Measurements from ENCODE around the gene TMBIM6.
"Not testable (repeated sequence)": the region's sequence is repeated elsewhere in the genome, so short reads cannot be mapped to it uniquely, and the experiment has no call there.

TMBIM6 gene

DNA sequence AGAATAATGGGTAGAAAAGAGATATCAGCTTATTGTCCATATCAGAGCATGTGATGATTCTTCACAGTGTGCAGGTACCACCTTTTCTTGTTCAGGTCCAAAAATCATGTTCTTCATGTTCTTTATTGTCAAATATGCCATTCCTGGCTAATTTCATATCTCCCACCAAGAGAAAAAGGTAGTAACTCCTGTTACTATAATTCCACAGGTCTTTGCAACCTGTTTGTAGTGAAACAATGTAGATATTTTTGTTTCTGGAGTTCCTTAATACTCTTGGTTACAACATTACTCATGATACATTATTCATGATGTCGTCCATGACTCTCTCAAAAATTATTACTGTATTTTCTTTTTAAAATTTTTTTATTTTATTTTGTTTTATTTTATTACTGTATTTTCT lies 11.3 kb upstream of the TMBIM6 start:
- no peak for DNase-seq (ENCODE audit: low read depth)

DNA sequence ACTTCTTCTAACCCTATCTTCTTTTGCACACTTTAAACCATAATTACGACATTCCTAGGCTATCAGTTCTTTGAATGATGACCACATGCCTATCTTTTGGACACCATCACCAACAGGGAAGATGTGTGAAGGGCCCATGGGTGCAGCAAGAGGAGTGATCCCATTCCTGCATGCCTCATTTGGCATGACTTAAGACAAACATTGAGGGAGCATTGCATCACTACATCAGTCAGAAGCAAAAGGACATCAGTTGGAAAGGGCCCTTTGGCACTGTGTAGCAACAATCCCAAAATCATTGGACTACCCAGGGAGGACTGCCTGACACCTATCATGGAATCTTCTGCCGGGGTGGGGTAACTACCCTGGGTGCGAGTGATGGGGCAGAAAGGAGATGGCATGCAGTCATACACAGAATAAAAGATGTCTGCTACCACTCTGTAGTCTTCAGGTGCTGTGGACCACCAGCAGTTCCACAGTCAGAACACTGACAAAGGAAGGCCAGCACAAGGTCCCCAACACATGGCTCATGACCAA lies 10.7 kb upstream of the TMBIM6 start:
- no peak for DNase-seq (ENCODE audit: low read depth)

DNA sequence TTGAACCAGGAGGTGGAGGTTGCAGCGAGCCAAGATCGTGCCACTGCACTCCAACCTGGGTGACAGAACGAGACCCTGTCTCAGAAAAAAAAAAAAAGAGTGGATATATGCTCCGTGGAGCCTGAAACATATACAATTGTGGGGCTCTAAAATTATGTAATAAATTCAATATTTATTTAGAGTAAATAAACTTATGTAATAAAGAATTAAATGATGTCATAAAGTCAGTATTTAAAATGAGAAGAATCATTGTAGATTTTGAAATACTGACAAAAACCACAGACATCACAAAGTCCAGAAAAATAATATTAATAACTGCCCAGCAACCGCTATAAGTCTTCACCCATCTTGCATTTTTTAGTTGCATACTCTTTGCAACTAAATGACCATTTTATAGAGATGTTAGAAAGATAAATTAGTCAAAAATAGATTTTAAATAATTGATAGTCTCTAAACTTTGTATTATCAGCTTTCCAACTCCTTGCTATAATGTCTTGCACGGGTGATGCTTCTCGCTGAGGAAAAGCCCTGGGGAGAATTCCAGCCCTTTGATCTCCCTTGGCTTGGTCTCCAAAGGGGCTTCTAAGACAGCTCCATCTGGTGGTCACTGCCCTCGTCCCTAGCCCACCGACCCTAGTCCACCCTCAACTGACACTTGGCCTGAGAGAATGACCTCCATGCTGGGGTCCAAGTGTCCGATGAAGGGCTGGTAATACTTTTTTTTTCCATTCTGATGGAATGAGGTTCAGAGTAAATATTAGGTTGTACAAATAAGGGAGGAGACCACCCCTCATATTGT lies 7.9 kb upstream of the TMBIM6 start:
- DNase-seq (ENCODE audit: low read depth) = no peak

DNA sequence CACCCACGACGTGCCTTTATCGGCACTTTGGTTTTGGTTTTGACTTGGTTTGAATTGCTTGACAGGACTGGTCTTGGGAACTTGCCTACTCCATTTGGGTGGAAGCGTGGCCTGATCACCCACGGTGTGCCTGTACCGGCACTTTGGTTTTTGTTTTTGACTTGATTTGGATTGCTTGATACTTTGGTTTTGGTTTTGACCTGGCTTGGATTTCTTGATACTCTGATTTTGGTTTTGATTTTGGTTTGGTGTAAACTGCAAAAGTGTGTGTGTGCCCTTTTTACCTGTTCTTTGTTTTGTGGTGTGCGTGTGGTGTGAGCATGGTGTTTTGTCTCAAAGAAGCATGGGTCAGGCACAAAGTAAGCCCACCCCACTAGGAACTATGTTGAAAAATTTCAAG lies 6.5 kb upstream of the TMBIM6 start:
- not testable (repeated sequence) for DNase-seq (ENCODE audit: low read depth)

DNA sequence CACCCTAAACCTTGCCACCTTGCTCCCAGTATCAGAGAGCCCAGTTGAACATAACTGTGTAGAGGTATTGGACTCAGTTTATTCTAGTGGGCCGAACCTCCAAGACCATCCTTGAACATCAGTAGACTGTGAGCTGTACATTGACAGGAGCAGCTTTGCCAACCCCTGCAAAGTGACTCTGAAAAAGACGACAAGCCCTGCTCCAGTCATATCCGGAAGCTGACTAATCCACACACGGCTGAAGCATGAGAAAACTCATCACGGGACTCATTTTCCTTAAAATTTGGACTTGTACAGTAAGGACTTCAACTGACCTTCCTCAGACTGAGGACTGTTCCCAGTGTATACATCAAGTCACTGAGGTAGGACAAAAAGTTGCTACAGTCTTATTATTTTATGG lies 2.6 kb upstream of the TMBIM6 start:
- not testable (repeated sequence) for DNase-seq (ENCODE audit: low read depth)

DNA sequence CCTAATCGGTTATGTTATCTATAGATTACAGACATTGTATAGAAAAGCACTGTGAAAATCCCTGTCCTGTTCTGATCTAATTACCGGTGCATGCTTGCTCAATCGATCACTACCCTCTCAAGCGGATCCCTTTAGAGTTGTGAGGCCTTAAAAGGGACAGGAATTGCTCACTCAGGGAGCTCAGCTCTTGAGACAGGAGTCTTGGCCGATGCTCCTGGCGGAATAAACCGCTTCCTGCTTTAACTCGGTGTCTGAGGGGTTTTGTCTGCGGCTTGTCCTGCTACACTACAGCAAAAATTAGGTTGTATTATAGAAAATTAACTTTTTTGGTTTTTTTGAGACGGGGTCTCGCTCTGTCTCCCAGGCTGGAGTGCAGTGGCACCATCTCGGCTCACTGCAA lies 1.1 kb upstream of the TMBIM6 start:
- not testable (repeated sequence) for DNase-seq (ENCODE audit: low read depth)

DNA sequence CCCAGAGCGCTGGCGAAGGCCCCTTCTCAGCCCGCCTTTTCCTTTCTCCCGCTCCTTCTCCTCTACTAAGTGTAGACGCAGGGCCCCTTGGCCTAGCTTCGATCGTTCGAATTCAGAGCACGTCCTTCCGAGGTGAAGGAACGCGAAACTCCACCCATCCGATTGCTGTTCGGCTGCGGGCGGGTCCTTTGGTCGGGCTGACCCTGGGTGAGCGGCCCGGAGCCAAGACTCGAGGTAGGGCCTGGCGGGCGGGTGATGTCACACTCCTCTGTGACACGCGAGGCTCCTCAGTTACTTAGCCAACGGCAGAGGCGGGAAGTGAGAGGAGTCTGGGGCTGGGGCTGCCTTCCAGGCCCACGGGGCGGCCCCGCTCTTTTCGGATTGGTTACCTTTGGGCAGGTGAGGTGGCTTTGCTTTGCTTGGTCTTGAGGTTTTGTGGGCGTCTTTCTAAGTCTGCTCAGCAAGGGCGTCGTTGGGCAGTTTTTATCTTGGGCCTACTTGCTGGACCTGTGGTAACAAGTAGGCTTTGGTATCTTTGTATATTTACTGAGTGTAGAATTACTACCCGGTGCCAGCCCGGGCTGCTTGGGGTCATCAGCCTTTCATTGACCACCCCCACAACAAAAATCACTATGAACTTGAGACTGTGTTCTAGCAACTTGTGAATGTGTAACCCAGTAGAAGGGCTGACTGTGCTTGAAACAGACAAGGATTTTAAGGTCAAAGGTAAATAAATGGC lies 694 bp downstream of the TMBIM6 start:
- peak; percentile 84 for DNase-seq (ENCODE audit: low read depth)

DNA sequence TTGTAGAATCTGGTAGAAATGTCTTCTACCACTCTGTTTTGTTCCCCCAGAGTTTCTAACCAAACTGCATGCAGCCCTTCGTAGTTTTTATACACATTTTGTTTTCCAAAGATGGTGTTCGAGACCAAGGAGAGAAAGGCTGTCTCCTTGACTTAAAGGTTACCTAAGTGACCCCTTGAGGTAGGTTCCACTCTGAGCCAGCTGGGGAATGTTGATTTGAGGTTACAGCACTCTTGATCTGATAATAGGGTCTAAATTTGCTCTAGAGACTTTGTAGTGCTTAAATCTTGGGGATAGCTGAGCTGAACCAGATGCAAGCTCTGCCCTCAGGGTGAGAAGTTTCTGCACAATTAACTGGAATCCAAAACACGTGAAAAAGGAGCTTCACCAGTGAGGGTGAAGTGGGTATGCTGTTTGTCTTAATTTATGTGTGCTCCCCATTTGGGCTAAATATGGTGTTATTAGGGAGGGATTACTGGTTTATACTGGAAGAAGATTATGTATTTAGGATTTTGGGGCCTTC lies 3.1 kb downstream of the TMBIM6 start:
- DNase-seq (ENCODE audit: low read depth) = no peak

DNA sequence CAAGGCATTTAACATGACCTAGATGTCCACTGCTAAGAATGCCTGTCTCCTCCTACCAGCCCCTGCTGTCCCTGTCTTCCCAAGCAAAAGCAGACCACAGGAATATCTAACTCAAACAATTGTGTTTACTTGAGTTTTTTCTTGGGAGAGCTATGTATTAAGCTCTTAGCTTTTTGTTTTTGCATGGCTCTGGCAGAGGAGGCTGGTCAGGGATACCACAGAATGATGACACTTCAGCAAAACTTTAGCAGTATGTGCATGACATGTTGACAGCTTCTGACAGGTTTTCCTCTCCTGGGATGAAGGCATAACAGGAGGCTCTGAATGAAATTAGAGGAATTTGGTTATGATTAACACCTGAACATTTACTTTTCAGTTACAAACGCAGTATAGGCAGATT lies 6.9 kb downstream of the TMBIM6 start:
- DNase-seq (ENCODE audit: low read depth) = no peak

DNA sequence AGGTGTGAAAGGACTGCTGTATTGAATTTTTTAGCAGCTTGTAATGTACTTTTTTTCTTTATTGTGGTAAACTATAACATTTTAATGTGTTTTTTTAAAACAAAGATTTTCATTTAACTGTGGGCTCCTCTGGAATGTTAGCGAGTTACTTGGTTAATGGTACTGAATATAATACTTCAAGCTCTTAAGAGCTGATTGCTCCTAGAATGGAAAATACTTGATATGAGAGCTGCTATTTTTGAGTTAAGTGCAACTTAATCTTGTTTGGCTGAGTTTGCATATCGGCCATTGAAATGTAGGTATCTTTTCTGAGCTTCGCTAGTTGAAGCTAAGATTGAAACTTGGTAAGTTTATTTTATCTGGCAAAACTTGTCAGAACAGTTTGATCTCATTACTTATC lies 7.4 kb downstream of the TMBIM6 start:
- no peak for DNase-seq (ENCODE audit: low read depth)

DNA sequence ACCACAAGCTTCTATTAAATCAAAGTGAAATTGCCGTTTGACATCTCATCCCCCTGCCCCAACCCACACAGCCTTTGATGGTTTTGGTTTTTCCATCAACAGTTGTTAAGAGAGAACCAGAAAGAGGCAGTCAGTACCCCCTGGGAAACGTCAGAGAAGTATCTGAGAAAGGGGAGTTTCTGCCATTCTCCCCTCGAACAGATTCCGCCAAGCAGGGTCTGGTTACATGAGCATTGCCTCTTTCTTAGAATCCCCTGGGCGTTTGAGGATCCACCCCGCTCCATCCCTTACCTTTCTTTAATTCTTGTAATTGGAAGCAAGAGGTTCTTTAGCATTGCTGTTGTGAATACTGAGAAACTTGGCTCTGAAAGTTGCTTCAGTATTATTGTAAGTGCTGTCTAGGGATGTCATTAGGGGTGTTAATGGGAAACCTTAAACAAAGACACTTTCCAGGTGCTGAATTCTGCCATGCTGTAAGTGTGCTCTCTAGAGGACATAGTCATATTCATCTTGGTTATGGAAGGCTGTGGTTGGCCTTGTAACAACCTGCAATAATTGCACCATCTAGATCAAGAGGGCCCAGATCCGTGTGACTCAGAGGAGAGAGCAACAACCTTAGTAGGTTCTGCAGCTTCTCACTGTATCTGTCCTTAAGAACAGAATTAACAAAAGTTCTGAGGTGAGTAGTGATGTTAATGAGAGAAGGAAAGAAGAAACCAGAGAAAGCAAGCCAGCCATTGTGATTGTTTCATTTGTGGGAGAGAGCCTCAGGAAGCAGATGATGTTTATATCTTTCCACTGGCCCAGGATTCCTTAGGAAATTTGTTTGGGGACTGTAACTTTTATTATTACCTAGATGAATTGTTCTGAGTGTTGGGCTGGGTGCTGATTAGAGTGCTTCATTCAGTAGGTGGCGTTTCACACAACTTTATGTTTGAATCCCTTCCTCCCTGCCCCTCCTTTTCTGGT lies 9.0 kb downstream of the TMBIM6 start:
- DNase-seq (ENCODE audit: low read depth) = peak; percentile 41

DNA sequence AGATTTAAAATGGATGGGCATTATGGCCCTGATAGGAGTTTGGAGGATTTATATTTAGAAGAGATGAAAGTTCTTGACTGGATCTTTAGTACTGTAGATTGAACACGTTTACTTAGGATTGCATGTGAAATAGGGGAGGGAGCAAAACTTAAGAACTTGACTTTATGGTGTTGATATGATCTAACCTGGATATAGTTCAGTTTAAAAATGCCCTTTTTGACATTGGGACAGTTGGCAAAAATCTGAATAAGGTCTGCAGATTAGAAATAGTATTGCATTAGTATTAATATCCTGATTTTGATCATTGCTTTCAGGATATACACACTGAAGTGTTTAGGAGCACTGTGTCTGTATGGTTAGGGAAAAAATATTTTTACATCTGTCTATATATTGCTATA lies 9.6 kb downstream of the TMBIM6 start:
- DNase-seq (ENCODE audit: low read depth) = no peak

DNA sequence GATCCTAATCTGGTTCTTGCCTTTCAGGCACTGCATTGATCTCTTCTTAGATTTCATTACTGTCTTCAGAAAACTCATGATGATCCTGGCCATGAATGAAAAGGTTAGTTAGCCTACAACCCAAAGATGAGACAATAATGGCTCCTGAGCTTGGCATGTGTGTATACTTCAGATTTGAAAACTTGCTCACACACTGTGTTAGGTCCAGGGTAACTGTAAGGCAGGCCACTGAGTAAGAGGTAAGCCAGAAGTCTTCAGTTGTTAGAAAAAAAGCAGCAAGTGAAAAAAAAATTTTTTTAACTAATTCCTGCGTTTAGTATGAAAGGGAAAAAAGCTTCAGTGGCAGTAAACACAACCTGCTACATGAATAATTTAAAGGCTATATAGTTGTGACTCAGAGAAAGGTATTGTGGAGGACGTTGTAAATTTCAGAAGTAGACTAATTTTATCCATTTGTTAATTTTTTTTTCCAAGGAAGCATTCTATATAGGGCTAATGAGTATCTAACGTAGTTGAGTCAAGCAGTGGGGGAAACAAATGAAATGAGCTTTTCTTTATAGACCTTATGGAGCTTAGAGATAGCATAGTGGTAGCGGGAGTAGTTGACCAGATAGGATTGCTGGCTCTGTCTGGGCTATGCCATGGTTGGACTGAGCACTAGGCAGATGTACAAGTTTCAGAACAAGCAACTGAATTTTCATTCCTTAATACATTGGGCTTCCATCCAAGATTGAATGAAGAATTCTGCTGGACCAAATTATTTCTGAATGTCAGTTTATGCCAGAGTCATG lies 20.5 kb downstream of the TMBIM6 start:
- DNase-seq (ENCODE audit: low read depth) = no peak

DNA sequence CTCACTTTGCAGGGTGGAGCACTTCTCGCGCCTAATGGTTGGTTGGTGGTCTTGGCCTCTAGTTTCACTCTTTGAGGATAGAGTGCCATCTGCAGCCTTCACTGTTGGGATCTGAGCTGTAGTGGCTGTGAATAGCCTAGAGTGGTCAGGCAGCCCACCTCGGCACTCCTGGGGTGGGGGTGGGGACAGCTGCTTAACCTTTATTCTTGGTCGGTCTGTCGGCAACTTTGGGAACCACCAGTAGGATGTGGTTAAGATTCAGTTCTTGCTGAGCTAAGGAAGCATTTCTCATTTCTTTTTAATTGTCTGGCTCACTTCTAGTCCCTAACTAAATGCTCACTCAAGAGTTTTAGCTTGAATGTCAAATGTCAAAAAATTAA lies 21.1 kb downstream of the TMBIM6 start:
- no peak for DNase-seq (ENCODE audit: low read depth)

DNA sequence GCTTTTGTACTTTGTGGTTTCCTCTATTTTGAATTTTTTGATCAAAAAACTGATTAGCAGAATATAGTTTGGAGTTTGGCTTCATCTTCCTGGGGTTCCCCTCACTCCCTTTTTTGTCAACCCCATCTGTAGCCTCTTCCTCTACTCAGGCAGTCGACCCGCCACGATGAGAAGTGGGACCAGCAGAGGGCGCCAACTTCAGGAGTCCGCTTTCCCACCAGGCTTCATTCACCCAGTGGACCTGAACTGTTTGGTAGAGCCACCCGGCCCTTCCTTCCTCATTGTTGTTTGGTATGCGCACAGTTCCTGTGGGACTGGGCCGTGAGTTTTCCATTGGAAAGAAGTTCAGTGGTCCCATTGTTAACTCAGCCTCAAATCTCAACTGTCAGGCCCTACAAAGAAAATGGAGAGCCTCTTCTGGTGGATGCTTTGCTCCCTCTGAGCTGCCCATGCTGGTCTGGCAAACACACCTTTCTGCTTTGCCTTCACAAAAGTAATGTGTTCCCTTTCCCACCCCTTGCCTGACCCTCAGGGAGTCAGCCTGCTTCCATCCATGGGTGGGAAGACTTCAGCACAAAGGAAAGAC lies 21.7 kb downstream of the TMBIM6 start:
- peak; percentile 72 for DNase-seq (ENCODE audit: low read depth)

DNA sequence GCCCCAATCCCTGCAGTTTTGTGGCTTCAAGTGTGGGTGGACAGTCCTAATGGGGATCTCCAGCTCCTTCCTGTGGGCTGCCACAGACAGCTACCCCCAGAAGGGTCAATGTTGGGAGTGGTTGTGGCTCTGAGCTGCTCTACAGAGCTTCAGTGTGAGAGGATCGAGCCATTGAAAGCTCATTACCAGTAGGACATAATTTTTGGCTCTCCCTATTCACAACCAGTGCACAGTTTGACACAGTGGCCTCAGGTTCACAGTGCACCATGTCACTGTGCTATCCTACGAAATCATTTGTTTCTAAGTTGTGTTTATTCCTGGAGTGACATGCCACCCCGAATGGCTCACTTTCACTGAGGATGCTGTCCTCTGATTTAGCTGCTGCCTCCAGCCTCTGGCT lies 22.8 kb downstream of the TMBIM6 start:
- no peak for DNase-seq (ENCODE audit: low read depth)

DNA sequence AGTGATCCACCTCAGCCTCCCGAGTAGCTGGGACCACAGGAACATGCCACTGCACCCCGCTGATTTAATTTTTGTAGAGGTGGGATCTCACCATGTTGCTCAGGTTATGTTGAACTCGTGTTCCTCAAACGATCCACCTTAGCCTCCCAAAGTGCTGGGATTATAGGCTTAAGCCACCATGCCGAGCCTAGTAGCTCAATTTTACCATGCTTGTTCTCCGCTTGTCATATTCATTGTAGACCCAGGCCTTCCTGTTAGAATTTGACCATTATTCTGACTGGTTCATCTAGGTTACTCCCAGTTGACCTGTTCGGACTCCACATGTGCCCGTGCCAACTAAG lies 24.7 kb downstream of the TMBIM6 start:
- no peak for DNase-seq (ENCODE audit: low read depth)

DNA sequence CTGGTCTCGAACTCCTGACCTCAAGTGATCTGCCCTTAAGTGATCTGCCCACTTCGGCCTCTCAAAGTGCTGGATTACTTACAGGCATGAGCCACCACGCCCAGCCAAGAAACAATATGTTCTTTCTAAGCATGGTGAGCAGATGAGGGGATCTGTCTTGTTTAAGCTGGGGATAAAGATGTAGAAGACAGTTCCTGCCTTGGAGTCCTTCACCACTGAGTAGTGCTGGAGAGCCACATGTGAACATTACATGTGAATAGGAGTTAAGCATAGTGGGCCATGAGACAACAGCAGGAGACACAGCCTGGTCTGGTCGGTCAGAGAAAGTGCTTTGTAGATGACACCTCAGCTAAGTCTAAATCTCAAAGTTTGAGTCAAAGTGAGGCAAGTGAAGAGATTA lies 26.0 kb downstream of the TMBIM6 start:
- DNase-seq (ENCODE audit: low read depth) = no peak

DNA sequence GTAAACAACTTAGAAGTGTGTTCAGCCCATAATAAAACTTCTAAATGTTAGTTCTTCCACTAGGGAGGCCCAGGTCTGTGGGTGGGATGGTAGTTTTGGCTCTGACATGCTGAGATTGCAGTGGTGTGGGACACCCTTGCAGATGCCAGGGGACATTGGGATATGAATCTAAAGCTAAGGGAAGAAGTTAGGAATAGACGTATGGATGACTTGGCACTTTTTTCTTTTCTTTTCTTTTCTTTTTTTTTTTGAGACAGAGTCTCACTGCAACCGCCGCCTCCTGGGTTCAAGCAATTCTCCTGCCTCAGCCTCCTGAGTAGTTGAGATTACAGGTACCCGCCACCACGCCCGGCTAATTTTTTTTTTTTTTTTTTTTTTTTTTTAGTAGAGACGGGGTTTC lies 31.7 kb downstream of the TMBIM6 start:
- DNase-seq (ENCODE audit: low read depth) = not testable (repeated sequence)

DNA sequence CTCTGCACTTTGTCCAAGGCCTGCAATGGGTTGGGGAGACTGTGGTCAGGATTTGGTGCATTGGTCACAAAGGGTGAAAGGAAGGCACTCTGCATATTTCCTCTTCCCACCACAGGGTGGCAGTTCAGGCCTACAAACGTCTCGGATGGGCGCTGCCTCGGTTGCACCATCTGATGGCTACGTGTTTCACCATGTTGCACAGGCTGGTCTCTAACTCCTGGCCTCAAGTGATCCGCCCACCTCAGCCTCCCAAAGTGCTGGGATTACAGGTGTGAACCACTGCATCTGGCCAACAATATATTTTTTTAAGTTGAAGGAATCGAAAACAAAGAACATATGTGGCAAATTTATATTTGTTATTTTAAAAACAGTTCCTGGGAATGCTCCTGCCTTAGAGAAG lies 35.1 kb downstream of the TMBIM6 start:
- DNase-seq (ENCODE audit: low read depth) = peak; percentile 56

DNA sequence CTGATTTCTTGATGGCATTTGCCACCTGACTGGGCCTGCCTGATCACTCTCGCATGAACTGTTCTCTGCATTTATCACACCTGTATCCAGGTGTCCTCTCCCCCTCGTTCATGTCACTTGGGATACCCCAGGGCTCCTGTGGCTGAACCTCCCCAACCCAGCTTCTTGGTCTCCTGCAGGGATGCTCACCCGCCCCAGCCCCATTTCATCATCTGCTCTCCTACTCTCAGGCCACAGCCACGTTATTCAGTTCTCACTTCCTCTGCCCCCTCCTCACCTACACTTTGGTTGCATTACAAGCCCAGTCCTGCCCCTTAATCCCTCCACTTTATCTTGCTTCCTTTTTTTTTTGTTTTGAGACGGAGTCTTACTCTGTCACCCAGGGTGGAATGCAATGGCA lies 35.5 kb downstream of the TMBIM6 start:
- no peak for DNase-seq (ENCODE audit: low read depth)
